Measurements from ENCODE around the gene PRPF40B.
"Not testable (repeated sequence)": the region's sequence is repeated elsewhere in the genome, so short reads cannot be mapped to it uniquely, and the experiment has no call there.

The PRPF40B gene

GRCh38 chr12:49623142-49623904 is at the start of gene PRPF40B:
Gene PRPF40B, plus strand, starts transcription at chr12:49623561. Its CDS starts 30 bp downstream, at chr12:49623591.
- peak; percentile 93 for DNase-seq (ENCODE audit: low read depth, low spot score)

GRCh38 chr12:49577589-49578315 is 45.6 kb upstream of the PRPF40B start:
- DNase-seq (ENCODE audit: low read depth, low spot score): no peak

GRCh38 chr12:49578471-49579112 is 44.8 kb upstream of the PRPF40B start:
- no peak for DNase-seq (ENCODE audit: low read depth, low spot score)

- peak; percentile 88 for DNase-seq (ENCODE audit: low read depth, low spot score)
Measured at GRCh38 chr12:49580572-49581535, 42.5 kb upstream of the PRPF40B start.

- no peak for DNase-seq (ENCODE audit: low read depth, low spot score)
Measured at GRCh38 chr12:49582201-49582600, 41.2 kb upstream of the PRPF40B start.

GRCh38 chr12:49582850-49583249 is 40.5 kb upstream of the PRPF40B start:
- no peak for DNase-seq (ENCODE audit: low read depth, low spot score)

- DNase-seq (ENCODE audit: low read depth, low spot score): no peak
Measured at GRCh38 chr12:49583366-49584094, 39.8 kb upstream of the PRPF40B start.

- DNase-seq (ENCODE audit: low read depth, low spot score): no peak
Measured at GRCh38 chr12:49584591-49584990, 38.8 kb upstream of the PRPF40B start.

GRCh38 chr12:49585477-49586459 is 37.6 kb upstream of the PRPF40B start:
- DNase-seq (ENCODE audit: low read depth, low spot score): no peak

GRCh38 chr12:49587174-49587908 is 36.0 kb upstream of the PRPF40B start:
- no peak for DNase-seq (ENCODE audit: low read depth, low spot score)

- no peak for DNase-seq (ENCODE audit: low read depth, low spot score)
Measured at GRCh38 chr12:49588281-49588680, 35.1 kb upstream of the PRPF40B start.

- no peak for DNase-seq (ENCODE audit: low read depth, low spot score)
Measured at GRCh38 chr12:49588721-49589516, 34.4 kb upstream of the PRPF40B start.

- DNase-seq (ENCODE audit: low read depth, low spot score): no peak
Measured at GRCh38 chr12:49598527-49598926, 24.8 kb upstream of the PRPF40B start.

- DNase-seq (ENCODE audit: low read depth, low spot score): no peak
Measured at GRCh38 chr12:49599961-49600360, 23.4 kb upstream of the PRPF40B start.

- DNase-seq (ENCODE audit: low read depth, low spot score): no peak
Measured at GRCh38 chr12:49603721-49604120, 19.6 kb upstream of the PRPF40B start.

- DNase-seq (ENCODE audit: low read depth, low spot score): no peak
Measured at GRCh38 chr12:49604856-49605255, 18.5 kb upstream of the PRPF40B start.

- DNase-seq (ENCODE audit: low read depth, low spot score): not testable (repeated sequence)
Measured at GRCh38 chr12:49605539-49605938, 17.8 kb upstream of the PRPF40B start, which contains the start of gene FAM186B. Gene FAM186B, minus strand, starts transcription at chr12:49605639. Its CDS starts 162 bp downstream, at chr12:49605477.
